Progenitor cell of endocrine pancreas (in vitro differentiated cells): ENCODE data around the gene OR1E1. TPM values are rescaled to one million over a fixed set of nuclear protein-coding genes. Genes with fewer than 3 reads are reported as not detected.
"Not testable (repeated sequence)": the region's sequence is repeated elsewhere in the genome, so short reads cannot be mapped to it uniquely, and the experiment has no call there.

Experiments
- DNase-seq: peaks from one replicate; pipeline ENCODE4 v3.0.0; 2021; ENCODE audit warnings: low spot score; ENCODE audit not compliant: unreplicated experiment
- H3K27ac Mint-ChIP-seq: 2 replicates; pipeline ENCODE4 v1.8.0; 2021; ENCODE audit warnings: mild to moderate bottlenecking, moderate library complexity, mixed read lengths
- H3K27me3 Mint-ChIP-seq: 2 replicates; pipeline ENCODE4 v1.8.0; 2021; ENCODE audit warnings: mixed read lengths
- H3K36me3 Mint-ChIP-seq: 2 replicates; pipeline ENCODE4 v1.8.0; 2022; ENCODE audit warnings: mixed read lengths; ENCODE audit not compliant: insufficient read depth
- H3K4me1 Mint-ChIP-seq: 2 replicates; pipeline ENCODE4 v1.8.0; 2021; ENCODE audit warnings: low read depth, mixed read lengths
- H3K4me3 Mint-ChIP-seq: 2 replicates; pipeline ENCODE4 v1.8.0; 2021; ENCODE audit warnings: low read depth, mild to moderate bottlenecking, moderate library complexity, mixed read lengths
- H3K9me3 Mint-ChIP-seq: 2 replicates; pipeline ENCODE4 v1.8.0; 2021; ENCODE audit warnings: low read depth, mixed read lengths
- CTCF ChIP-seq: fragments of 200-600 bp; sonication (generic); IDR thresholded peaks from one replicate; pipeline ENCODE4 v1.5.0; 2021; ENCODE audit warnings: antibody characterized with exemption, mild to moderate bottlenecking; ENCODE audit not compliant: unreplicated experiment
- long read RNA-seq: library from polyadenylated mRNA; unstranded; transcript quantifications from one replicate; pipeline ENCODE4 v2.0.0, GENCODE V29; 2020
- total RNA-seq: library from RNA; stranded (reverse); gene quantifications from 2 replicates; pipeline ENCODE4 v1.2.1, GENCODE V29; 2021

OR1E1 gene
- total RNA-seq = not detected in 2 replicates
- long read RNA-seq = 0 reads

DNA sequence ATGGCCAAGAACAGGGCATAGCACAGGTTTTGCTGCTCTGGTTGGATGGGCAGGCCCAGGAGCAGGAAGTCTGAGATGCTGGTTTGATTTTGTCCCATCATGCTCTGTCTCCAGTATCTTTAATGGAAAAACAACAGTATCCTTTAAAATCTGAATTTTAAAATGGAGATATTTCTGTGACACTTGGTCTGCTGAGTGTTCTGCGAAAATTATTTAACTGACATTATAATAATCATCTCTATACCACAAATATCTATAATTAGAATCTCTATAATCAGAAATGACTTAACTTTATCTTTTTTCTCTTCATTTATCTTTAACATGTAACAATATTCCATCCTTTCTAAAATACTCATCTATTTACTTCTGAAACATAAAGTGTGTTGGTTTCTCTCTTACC is at the start of gene OR1E1:
Gene OR1E1, minus strand, starts transcription at position 101 of the 400 bp plus-strand sequence. Its CDS starts 0 bp downstream, at position 101.
- no peak for DNase-seq
- Mint-ChIP-seq H3K36me3 (peaks cover 4% of the 10 kb centered on the region), H3K4me3 (no peak within 1 kb of the TSS), H3K4me1 (no peaks in the 10 kb centered on the region), H3K27ac (no peak within 1 kb of the TSS), H3K27me3 (no peaks in the 10 kb centered on the region), H3K9me3 (peaks cover 59% of the 10 kb centered on the region)
- TF ChIP-seq CTCF = no peak

DNA sequence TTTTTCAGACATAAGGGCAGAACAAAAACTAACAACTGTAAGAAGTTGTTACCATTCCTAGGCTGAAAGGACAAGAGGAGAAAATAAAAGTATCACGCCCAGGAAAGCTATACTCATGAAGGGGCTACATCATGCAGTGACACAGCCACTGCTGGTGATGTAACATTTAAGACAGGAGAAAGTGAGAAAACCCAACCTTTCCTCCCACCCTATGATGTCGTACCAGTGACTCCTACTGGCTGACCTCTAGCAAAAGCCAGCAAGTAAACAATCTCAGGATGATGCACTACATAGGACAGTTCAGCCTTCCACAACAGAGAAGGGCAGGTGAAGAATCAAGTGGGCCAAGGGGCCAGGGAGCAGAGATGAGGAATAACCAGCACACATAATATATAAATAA is 49.4 kb upstream of the OR1E1 start:
- Mint-ChIP-seq H3K4me1 (peaks cover 11% of the 10 kb centered on the region), H3K27me3 (peaks cover 24% of the 10 kb centered on the region), H3K9me3 (no peaks in the 10 kb centered on the region), H3K4me3 (no peak overlapping the region), H3K27ac (no peak overlapping the region), H3K36me3 (no peaks in the 10 kb centered on the region)
- TF ChIP-seq CTCF = no peak
- no peak for DNase-seq

DNA sequence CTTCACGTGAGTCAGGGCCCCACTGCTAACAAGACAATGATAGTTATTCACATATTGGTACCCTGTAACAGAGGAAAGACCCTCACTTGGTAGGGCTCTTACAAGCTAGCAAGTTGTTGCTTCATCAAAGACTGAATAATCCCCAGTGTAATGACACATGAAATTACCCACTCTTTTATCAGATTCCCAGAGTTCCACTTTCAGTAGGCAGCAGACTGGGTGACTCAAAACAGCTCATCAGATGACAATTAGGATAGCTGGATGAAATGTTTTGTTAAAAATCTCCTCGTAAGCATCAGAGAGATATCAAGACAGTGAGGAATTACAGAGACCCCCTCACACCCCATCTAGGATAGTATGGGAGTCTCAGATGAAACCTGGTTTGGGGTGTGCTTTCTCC is 42.2 kb upstream of the OR1E1 start:
- no peak for TF ChIP-seq CTCF
- DNase-seq = no peak
- no peaks in the 10 kb centered on the region for H3K9me3 Mint-ChIP-seq
- H3K4me1 Mint-ChIP-seq = no peaks in the 10 kb centered on the region
- H3K36me3 Mint-ChIP-seq = no peaks in the 10 kb centered on the region
- no peak overlapping the region for H3K4me3 Mint-ChIP-seq
- H3K27ac Mint-ChIP-seq = no peak overlapping the region
- H3K27me3 Mint-ChIP-seq = peaks cover 42% of the 10 kb centered on the region

DNA sequence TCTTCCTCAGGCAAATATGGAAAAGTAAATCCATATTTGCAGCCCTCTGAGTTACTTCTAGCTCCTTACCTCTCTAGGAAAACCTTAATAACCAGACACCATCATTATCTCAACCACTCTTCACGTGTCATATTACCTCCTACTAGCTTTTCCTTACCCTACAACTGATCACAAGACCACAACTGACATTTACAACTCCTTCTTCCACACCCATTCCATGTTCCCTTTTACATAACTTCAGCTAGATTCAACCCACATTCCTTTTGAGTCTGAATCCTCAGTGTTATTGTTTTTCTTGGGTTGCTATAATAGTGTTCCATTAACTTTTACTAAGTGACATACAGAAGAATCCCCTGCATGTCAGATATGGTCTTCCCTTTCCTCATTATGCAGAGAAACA is 40.2 kb upstream of the OR1E1 start:
- no peaks in the 10 kb centered on the region for H3K36me3 Mint-ChIP-seq
- H3K4me1 Mint-ChIP-seq = no peaks in the 10 kb centered on the region
- peaks cover 33% of the 10 kb centered on the region for H3K27me3 Mint-ChIP-seq
- DNase-seq = no peak
- no peak overlapping the region for H3K27ac Mint-ChIP-seq
- H3K9me3 Mint-ChIP-seq = peaks cover 1% of the 10 kb centered on the region
- H3K4me3 Mint-ChIP-seq = no peak overlapping the region
- TF ChIP-seq CTCF = no peak

DNA sequence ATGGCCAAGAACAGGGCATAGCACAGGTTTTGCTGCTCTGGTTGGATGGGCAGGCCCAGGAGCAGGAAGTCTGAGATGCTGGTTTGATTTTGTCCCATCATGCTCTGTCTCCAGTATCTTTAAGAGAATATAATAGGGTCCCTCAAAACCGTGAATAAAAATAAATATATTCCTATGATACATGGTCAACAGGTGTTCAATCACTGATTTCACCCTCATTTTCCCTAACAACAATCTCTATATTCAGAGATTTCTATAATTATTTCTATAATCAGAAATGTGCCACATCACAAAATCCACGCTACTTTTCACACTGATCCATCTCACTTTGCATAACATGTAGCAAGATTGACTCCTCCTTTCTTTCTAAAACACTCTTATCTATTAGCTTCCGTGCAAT is 35.5 kb upstream of the OR1E1 start, which contains the start of gene OR1E2:
Gene OR1E2, minus strand, starts transcription at position 101 of the 400 bp plus-strand sequence. Its CDS starts 0 bp downstream, at position 101.
- no peak within 1 kb of the TSS for H3K27ac Mint-ChIP-seq

GRCh38 chr17:3433215-3433614 is 35.0 kb upstream of the OR1E1 start:
- not testable (repeated sequence) for H3K36me3 Mint-ChIP-seq, H3K27me3 Mint-ChIP-seq, DNase-seq, H3K4me1 Mint-ChIP-seq, H3K4me3 Mint-ChIP-seq, H3K27ac Mint-ChIP-seq
- H3K9me3 Mint-ChIP-seq = peaks cover 33% of the 10 kb centered on the region

More for the DNA sequence above, 35.5 kb upstream of the OR1E1 start, which contains the start of gene OR1E2:
- Mint-ChIP-seq H3K27me3 (peaks cover 10% of the 10 kb centered on the region), H3K36me3 (no peaks in the 10 kb centered on the region), H3K4me3 (no peak within 1 kb of the TSS), H3K9me3 (peaks cover 28% of the 10 kb centered on the region), H3K4me1 (no peaks in the 10 kb centered on the region)
- DNase-seq = no peak
- TF ChIP-seq CTCF = no peak
